Hematopoietic multipotent progenitor cell treated with erythropoietin and hydrocortisone succinate and interleukin-3 and kit ligand, for 4 days (in vitro differentiated cells): ENCODE measurements around the gene ABR.
"Not testable (repeated sequence)": the region's sequence is repeated elsewhere in the genome, so short reads cannot be mapped to it uniquely, and the experiment has no call there.

Experiments used
- DNase-seq: peaks from one replicate; pipeline ENCODE4 v3.0.0-alpha.2; 2015

Gene ABR

GRCh38 chr17:1145311-1145986 is 34.3 kb downstream of the ABR start:
- DNase-seq = no peak

- DNase-seq = peak; percentile 79
These were observed 35.6 kb downstream of the ABR start for GRCh38 chr17:1144162-1144561.

GRCh38 chr17:1143573-1143972 is 36.2 kb downstream of the ABR start:
- DNase-seq = no peak

- DNase-seq = no peak
These were observed 37.2 kb downstream of the ABR start for GRCh38 chr17:1142561-1142971.

- DNase-seq = peak; percentile 64
These were observed 42.3 kb downstream of the ABR start for GRCh38 chr17:1137465-1137894.

- DNase-seq = no peak
These were observed 43.0 kb downstream of the ABR start for GRCh38 chr17:1136748-1137147.

- no peak for DNase-seq
These were observed 45.0 kb downstream of the ABR start for GRCh38 chr17:1134634-1135324.

- no peak for DNase-seq
These were observed 49.6 kb downstream of the ABR start for GRCh38 chr17:1130191-1130590.

GRCh38 chr17:1128463-1128862 is 51.3 kb downstream of the ABR start:
- DNase-seq = not testable (repeated sequence)

GRCh38 chr17:1126801-1127550 is 52.8 kb downstream of the ABR start:
- no peak for DNase-seq

- DNase-seq = no peak
These were observed 53.5 kb downstream of the ABR start for GRCh38 chr17:1126250-1126797.

GRCh38 chr17:1125788-1126145 is 54.0 kb downstream of the ABR start:
- no peak for DNase-seq

GRCh38 chr17:1124896-1125787 is 54.6 kb downstream of the ABR start:
- no peak for DNase-seq

GRCh38 chr17:1123921-1124715 is 55.7 kb downstream of the ABR start:
- no peak for DNase-seq

- no peak for DNase-seq
These were observed 56.4 kb downstream of the ABR start for GRCh38 chr17:1123393-1123831.

GRCh38 chr17:1122533-1123392 is 57.0 kb downstream of the ABR start:
- peak; percentile 85 for DNase-seq

- not testable (repeated sequence) for DNase-seq
These were observed 58.4 kb downstream of the ABR start for GRCh38 chr17:1121442-1121817.

GRCh38 chr17:1120596-1121441 is 59.0 kb downstream of the ABR start:
- peak; percentile 45 for DNase-seq

- DNase-seq = no peak
These were observed 59.9 kb downstream of the ABR start for GRCh38 chr17:1119924-1120323.

- DNase-seq = no peak
These were observed 63.2 kb downstream of the ABR start for GRCh38 chr17:1116602-1117001.
